DOHH2 (cell line): ENCODE measurements around the gene ANKRD30B.
"Not testable (repeated sequence)": the region's sequence is repeated elsewhere in the genome, so short reads cannot be mapped to it uniquely, and the experiment has no call there.

ENCODE experiments used
- H3F3A ChIP-seq: fragments of 200-600 bp; sonication (generic), shearing (Covaris generic); 2 replicates; pipeline ENCODE4 v1.6.0; 2016; ENCODE audit warnings: antibody characterized with exemption, mild to moderate bottlenecking; ENCODE audit not compliant: control insufficient read depth, insufficient read depth
- H3K27ac ChIP-seq: fragments of 200-600 bp; sonication (generic); 2 replicates; pipeline ENCODE4 v1.5.1; 2014; ENCODE audit warnings: low read depth, mild to moderate bottlenecking, low read length, moderate library complexity
- H3K27me3 ChIP-seq: fragments of 200-600 bp; sonication (generic); 2 replicates; pipeline ENCODE4 v1.6.1; 2014; ENCODE audit warnings: mild to moderate bottlenecking, low read length, mixed read lengths; ENCODE audit not compliant: control insufficient read depth
- H3K36me3 ChIP-seq: fragments of 200-600 bp; sonication (generic); 2 replicates; pipeline ENCODE4 v1.6.1; 2014; ENCODE audit warnings: mild to moderate bottlenecking, low read length, moderate library complexity, mixed read lengths; ENCODE audit not compliant: control insufficient read depth
- H3K4me1 ChIP-seq: fragments of 200-600 bp; sonication (generic); 2 replicates; pipeline ENCODE4 v1.6.1; 2014; ENCODE audit warnings: mild to moderate bottlenecking, low read length, mixed read lengths; ENCODE audit not compliant: control insufficient read depth
- H3K4me2 ChIP-seq: fragments of 200-600 bp; sonication (generic); 2 replicates; pipeline ENCODE4 v1.6.0; 2014; ENCODE audit warnings: mild to moderate bottlenecking, low read length, moderate library complexity
- H3K4me3 ChIP-seq: fragments of 200-600 bp; sonication (generic); 2 replicates; pipeline ENCODE4 v1.5.1; 2014; ENCODE audit warnings: mild to moderate bottlenecking, low read length, mixed read lengths
- H3K79me2 ChIP-seq: fragments of 200-600 bp; sonication (generic); 2 replicates; pipeline ENCODE4 v1.6.1; 2014; ENCODE audit warnings: mild to moderate bottlenecking, low read length, mixed read lengths; ENCODE audit not compliant: control insufficient read depth
- H3K9me2 ChIP-seq: fragments of 200-600 bp; sonication (generic); replicated peaks from 2 replicates; pipeline ENCODE4 v1.6.1; 2014; ENCODE audit warnings: mild to moderate bottlenecking, low read length, mixed read lengths; ENCODE audit not compliant: control insufficient read depth
- H3K9me3 ChIP-seq: fragments of 200-600 bp; sonication (generic); 2 replicates; pipeline ENCODE4 v1.6.1; 2014; ENCODE audit warnings: antibody characterized with exemption, low read length, mixed read lengths; ENCODE audit not compliant: control insufficient read depth, insufficient read depth
- H4K20me1 ChIP-seq: fragments of 200-600 bp; sonication (generic); 2 replicates; pipeline ENCODE4 v1.6.0; 2014; ENCODE audit warnings: low read depth, mild to moderate bottlenecking, antibody characterized with exemption, low read length, moderate library complexity; ENCODE audit not compliant: control insufficient read depth, insufficient read depth
- EZH2phosphoT487 ChIP-seq: fragments of 200-600 bp; sonication (generic); IDR thresholded peaks from 2 replicates; pipeline ENCODE4 v1.6.1; 2017; ENCODE audit warnings: borderline replicate concordance, mild to moderate bottlenecking, antibody characterized with exemption, low read length, moderate library complexity, mixed read lengths
- TF ChIP-seq, protein P1 (sequence below): fragments of 200-600 bp; sonication (generic); IDR thresholded peaks from one replicate; pipeline ENCODE4 v1.5.1; 2014; ENCODE audit warnings: antibody characterized with exemption, mild to moderate bottlenecking, low read depth, low read length; ENCODE audit not compliant: poor library complexity, severe bottlenecking

ANKRD30B gene

DNA sequence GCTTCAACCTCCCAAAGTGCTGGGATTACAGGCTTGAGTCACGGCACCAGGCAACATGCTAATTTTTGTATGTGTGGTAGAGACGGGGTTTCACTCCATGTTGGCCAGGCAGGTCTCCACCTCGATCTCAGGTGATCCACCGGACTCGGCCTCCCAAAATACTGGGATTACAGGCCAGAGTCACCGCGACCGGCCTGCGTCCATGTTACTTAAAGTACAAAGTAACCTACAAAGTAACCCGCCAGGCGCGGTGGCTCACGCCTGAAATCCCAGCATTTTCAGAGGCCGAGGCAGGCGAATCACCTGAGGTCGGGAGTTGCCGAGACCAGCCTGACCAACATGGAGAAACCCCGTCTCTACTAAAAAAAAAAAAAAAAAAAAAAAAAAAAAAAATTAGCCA, 1.1 kb upstream of the ANKRD30B start:
- H3K4me1 ChIP-seq = no peaks in the 10 kb centered on the region
- no peaks in the 10 kb centered on the region for H3K36me3 ChIP-seq
- no peak for TF ChIP-seq EZH2phosphoT487
- TF ChIP-seq, protein P1, sequence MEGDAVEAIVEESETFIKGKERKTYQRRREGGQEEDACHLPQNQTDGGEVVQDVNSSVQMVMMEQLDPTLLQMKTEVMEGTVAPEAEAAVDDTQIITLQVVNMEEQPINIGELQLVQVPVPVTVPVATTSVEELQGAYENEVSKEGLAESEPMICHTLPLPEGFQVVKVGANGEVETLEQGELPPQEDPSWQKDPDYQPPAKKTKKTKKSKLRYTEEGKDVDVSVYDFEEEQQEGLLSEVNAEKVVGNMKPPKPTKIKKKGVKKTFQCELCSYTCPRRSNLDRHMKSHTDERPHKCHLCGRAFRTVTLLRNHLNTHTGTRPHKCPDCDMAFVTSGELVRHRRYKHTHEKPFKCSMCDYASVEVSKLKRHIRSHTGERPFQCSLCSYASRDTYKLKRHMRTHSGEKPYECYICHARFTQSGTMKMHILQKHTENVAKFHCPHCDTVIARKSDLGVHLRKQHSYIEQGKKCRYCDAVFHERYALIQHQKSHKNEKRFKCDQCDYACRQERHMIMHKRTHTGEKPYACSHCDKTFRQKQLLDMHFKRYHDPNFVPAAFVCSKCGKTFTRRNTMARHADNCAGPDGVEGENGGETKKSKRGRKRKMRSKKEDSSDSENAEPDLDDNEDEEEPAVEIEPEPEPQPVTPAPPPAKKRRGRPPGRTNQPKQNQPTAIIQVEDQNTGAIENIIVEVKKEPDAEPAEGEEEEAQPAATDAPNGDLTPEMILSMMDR = no peak
- no peak overlapping the region for H3K4me3 ChIP-seq
- H3K9me3 ChIP-seq = no peaks in the 10 kb centered on the region; the same call in 1 of the 2 replicates
- H3K79me2 ChIP-seq = no peaks in the 10 kb centered on the region
- H3K4me2 ChIP-seq = no peak overlapping the region
- H3K9me2 ChIP-seq = no peaks in the 10 kb centered on the region
- H3F3A ChIP-seq = no peaks in the 10 kb centered on the region
- H3K27me3 ChIP-seq = no peaks in the 10 kb centered on the region
- no peaks in the 10 kb centered on the region for H4K20me1 ChIP-seq
- H3K27ac ChIP-seq = no peak overlapping the region

DNA sequence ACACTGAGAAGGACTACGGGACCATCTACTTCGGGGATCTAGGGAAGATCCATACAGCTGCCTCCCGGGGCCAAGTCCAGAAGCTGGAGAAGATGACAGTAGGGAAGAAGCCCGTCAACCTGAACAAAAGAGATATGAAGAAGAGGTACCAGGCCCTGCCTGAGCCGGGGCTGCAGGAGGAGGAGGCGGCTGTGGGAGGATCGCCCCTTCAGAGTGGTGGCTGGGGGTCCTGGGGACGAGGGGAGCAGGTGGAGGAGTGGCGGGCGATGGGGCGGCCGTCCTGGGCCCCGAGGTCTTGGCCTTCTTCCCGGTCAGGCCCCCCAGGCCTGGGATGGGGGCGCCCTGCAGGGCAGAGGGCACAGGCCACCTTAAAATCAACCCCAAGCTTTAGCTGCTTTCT, 524 bp downstream of the ANKRD30B start:
- no peaks in the 10 kb centered on the region for H3K36me3 ChIP-seq
- no peak for TF ChIP-seq EZH2phosphoT487
- TF ChIP-seq, protein P1 = no peak
- no peaks in the 10 kb centered on the region for H3K27me3 ChIP-seq
- no peaks in the 10 kb centered on the region for H3K9me2 ChIP-seq
- no peaks in the 10 kb centered on the region for H3K79me2 ChIP-seq
- H3K4me3 ChIP-seq = no peak overlapping the region
- no peaks in the 10 kb centered on the region for H4K20me1 ChIP-seq
- no peaks in the 10 kb centered on the region for H3K4me1 ChIP-seq
- no peak overlapping the region for H3K4me2 ChIP-seq
- no peak overlapping the region for H3K27ac ChIP-seq
- H3K9me3 ChIP-seq = no peaks in the 10 kb centered on the region; the same call in 1 of the 2 replicates
- no peaks in the 10 kb centered on the region for H3F3A ChIP-seq

DNA sequence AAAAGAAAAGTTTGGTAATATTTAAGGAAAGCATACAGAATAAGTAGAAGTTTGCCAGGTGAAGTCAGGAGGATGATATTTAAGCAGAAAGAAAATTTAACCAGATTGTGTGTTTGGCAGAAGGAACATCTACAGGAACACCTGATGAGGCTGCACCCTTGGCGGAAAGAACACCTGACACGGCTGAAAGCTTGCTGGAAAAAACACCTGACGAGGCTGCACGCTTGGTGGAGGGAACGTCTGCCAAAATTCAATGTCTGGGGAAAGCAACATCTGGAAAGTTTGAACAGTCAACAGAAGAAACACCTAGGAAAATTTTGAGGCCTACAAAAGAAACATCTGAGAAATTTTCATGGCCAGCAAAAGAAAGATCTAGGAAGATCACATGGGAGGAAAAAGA, 15.6 kb downstream of the ANKRD30B start:
- H3F3A ChIP-seq, H3K27me3 ChIP-seq, H3K9me2 ChIP-seq, H3K4me1 ChIP-seq, H3K4me3 ChIP-seq, H3K4me2 ChIP-seq, H4K20me1 ChIP-seq, H3K36me3 ChIP-seq, H3K9me3 ChIP-seq, H3K79me2 ChIP-seq, H3K27ac ChIP-seq: not testable (repeated sequence)

DNA sequence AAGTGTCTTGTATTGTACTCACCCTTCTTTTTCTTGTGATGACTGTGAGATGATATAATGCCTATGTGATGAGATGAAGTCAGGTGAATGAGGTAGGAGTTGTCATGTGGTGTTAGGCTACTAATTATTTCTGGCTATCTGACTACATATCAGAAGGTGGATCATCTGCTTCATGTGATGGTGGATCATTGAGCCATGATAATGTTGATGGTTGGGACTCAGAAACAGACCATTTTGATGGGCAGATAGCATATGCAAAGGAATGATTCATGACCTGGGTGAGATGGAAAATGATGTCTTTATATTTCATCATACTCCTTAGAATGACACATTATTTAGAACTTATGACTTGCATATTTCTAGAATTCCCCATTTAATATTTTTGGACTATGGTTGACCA, 19.5 kb downstream of the ANKRD30B start:
- Histone ChIP-seq H3K4me2 (no peak overlapping the region), H3F3A (no peaks in the 10 kb centered on the region), H3K27me3 (no peaks in the 10 kb centered on the region), H3K79me2 (no peaks in the 10 kb centered on the region), H3K27ac (no peak overlapping the region), H3K4me1 (no peaks in the 10 kb centered on the region), H3K4me3 (no peak overlapping the region), H3K9me3 (no peaks in the 10 kb centered on the region), H3K9me2 (no peaks in the 10 kb centered on the region), H3K36me3 (no peaks in the 10 kb centered on the region), H4K20me1 (no peaks in the 10 kb centered on the region)
- TF ChIP-seq EZH2phosphoT487 = no peak
- TF ChIP-seq, protein P1 = no peak
